Measurements from ENCODE around the gene LGALS3BP. TPM values are rescaled to one million over a fixed set of nuclear protein-coding genes. Genes with fewer than 3 reads are reported as not detected.

The LGALS3BP gene
- total RNA-seq, 1 donor, result 457 TPM

GRCh38 chr17:78991017-78991738 is 11.5 kb upstream of the LGALS3BP start:
- Histone ChIP-seq H3K27me3 (ENCODE audit: insufficient read depth, low read length) (no peaks in the 10 kb centered on the region), H2AFZ (ENCODE audit: low read length) (no peak overlapping the region), H3K4me3 (ENCODE audit: insufficient read depth, low read length) (no peak overlapping the region), H3K9me3 (ENCODE audit: low read depth, low read length) (no peaks in the 10 kb centered on the region), H3K4me2 (ENCODE audit: insufficient read depth, low read length) (no peak overlapping the region), H4K20me1 (ENCODE audit: insufficient read depth, low read length) (peaks cover 21% of the 10 kb centered on the region), H3K27ac (ENCODE audit: low read depth, low read length) (no peak overlapping the region), H3K4me1 (ENCODE audit: insufficient read depth, low read length) (peaks cover 10% of the 10 kb centered on the region), H3K36me3 (ENCODE audit: insufficient read depth, low read length) (peaks cover 50% of the 10 kb centered on the region), H3K79me2 (ENCODE audit: insufficient read depth, low read length) (peaks cover 42% of the 10 kb centered on the region)
- no peak for TF ChIP-seq CTCF (IDR thresholded peaks at IDR 0.05; ENCODE audit: extremely low read depth, low read depth, low read length)
- peak; percentile 79 for DNase-seq (ENCODE audit: insufficient read length, low spot score, missing footprints)

GRCh38 chr17:78990349-78991016 is 10.8 kb upstream of the LGALS3BP start:
- H3K4me2 ChIP-seq (ENCODE audit: insufficient read depth, low read length), result no peak overlapping the region
- no peaks in the 10 kb centered on the region for H3K27me3 ChIP-seq (ENCODE audit: insufficient read depth, low read length)
- H3K4me3 ChIP-seq (ENCODE audit: insufficient read depth, low read length), result no peak overlapping the region
- H2AFZ ChIP-seq (ENCODE audit: low read length), result no peak overlapping the region
- no peak overlapping the region for H3K27ac ChIP-seq (ENCODE audit: low read depth, low read length)
- peaks cover 16% of the 10 kb centered on the region for H4K20me1 ChIP-seq (ENCODE audit: insufficient read depth, low read length)
- peaks cover 48% of the 10 kb centered on the region for H3K36me3 ChIP-seq (ENCODE audit: insufficient read depth, low read length)
- peak; percentile 39 for DNase-seq (ENCODE audit: insufficient read length, low spot score, missing footprints)
- peaks cover 11% of the 10 kb centered on the region for H3K4me1 ChIP-seq (ENCODE audit: insufficient read depth, low read length)
- no peaks in the 10 kb centered on the region for H3K9me3 ChIP-seq (ENCODE audit: low read depth, low read length)
- H3K79me2 ChIP-seq (ENCODE audit: insufficient read depth, low read length), result peaks cover 35% of the 10 kb centered on the region
- TF ChIP-seq CTCF (IDR thresholded peaks at IDR 0.05; ENCODE audit: extremely low read depth, low read depth, low read length), result no peak

- Histone ChIP-seq H4K20me1 (ENCODE audit: insufficient read depth, low read length) (peaks cover 9% of the 10 kb centered on the region), H3K4me1 (ENCODE audit: insufficient read depth, low read length) (peaks cover 11% of the 10 kb centered on the region), H3K27ac (ENCODE audit: low read depth, low read length) (no peak overlapping the region), H3K27me3 (ENCODE audit: insufficient read depth, low read length) (no peaks in the 10 kb centered on the region), H3K4me2 (ENCODE audit: insufficient read depth, low read length) (no peak overlapping the region), H3K36me3 (ENCODE audit: insufficient read depth, low read length) (peaks cover 30% of the 10 kb centered on the region), H3K79me2 (ENCODE audit: insufficient read depth, low read length) (peaks cover 16% of the 10 kb centered on the region), H2AFZ (ENCODE audit: low read length) (no peak overlapping the region), H3K9me3 (ENCODE audit: low read depth, low read length) (no peaks in the 10 kb centered on the region), H3K4me3 (ENCODE audit: insufficient read depth, low read length) (no peak overlapping the region)
- DNase-seq (ENCODE audit: insufficient read length, low spot score, missing footprints), result no peak
- no peak for TF ChIP-seq CTCF (IDR thresholded peaks at IDR 0.05; ENCODE audit: extremely low read depth, low read depth, low read length)
Measured at GRCh38 chr17:78988152-78988551, 8.4 kb upstream of the LGALS3BP start.

- Histone ChIP-seq H4K20me1 (ENCODE audit: insufficient read depth, low read length) (no peaks in the 10 kb centered on the region), H2AFZ (ENCODE audit: low read length) (peak overlapping the region; percentile 79), H3K4me1 (ENCODE audit: insufficient read depth, low read length) (peaks cover 11% of the 10 kb centered on the region), H3K9me3 (ENCODE audit: low read depth, low read length) (no peaks in the 10 kb centered on the region), H3K79me2 (ENCODE audit: insufficient read depth, low read length) (peaks cover 4% of the 10 kb centered on the region), H3K27ac (ENCODE audit: low read depth, low read length) (peak overlapping the region; percentile 57), H3K27me3 (ENCODE audit: insufficient read depth, low read length) (no peaks in the 10 kb centered on the region), H3K4me3 (ENCODE audit: insufficient read depth, low read length) (peak overlapping the region; percentile 70), H3K4me2 (ENCODE audit: insufficient read depth, low read length) (peak overlapping the region; percentile 94), H3K36me3 (ENCODE audit: insufficient read depth, low read length) (peaks cover 18% of the 10 kb centered on the region)
- TF ChIP-seq CTCF (IDR thresholded peaks at IDR 0.05; ENCODE audit: extremely low read depth, low read depth, low read length), result no peak
- peak; percentile 93 for DNase-seq (ENCODE audit: insufficient read length, low spot score, missing footprints)
Measured at GRCh38 chr17:78986649-78987328, 7.1 kb upstream of the LGALS3BP start.
